OCI-LY3 (cell line): Measurements from ENCODE around the gene SCN8A.

ENCODE experiments used
- H2AFZ ChIP-seq: fragments of 200-600, 300-600 bp; shearing (Covaris generic); 2 replicates; pipeline ENCODE4 v1.6.0; 2014; ENCODE audit warnings: antibody characterized with exemption, low read depth, low read length
- H3K27ac ChIP-seq: fragments of 200-600, 300-600 bp; sonication (generic); 2 replicates; pipeline ENCODE4 v1.5.1; 2014; ENCODE audit warnings: mild to moderate bottlenecking, low read length, moderate library complexity, mixed read lengths
- H3K27me3 ChIP-seq: fragments of 200-600, 300-600 bp; sonication (generic); 2 replicates; pipeline ENCODE4 v1.6.1; 2014; ENCODE audit warnings: low read depth, low read length, mixed read lengths
- H3K36me3 ChIP-seq: fragments of 200-600, 300-600 bp; sonication (generic); replicated peaks from 2 replicates; pipeline ENCODE3; 2014; ENCODE audit warnings: low read depth, low read length, mixed read lengths
- H3K4me1 ChIP-seq: fragments of 300-600, 200-600 bp; sonication (generic); 2 replicates; pipeline ENCODE4 v1.6.1; 2014; ENCODE audit warnings: low read length, mixed read lengths
- H3K4me2 ChIP-seq: fragments of 200-600, 300-600 bp; sonication (generic); 2 replicates; pipeline ENCODE4 v1.6.1; 2014; ENCODE audit warnings: low read length, mixed read lengths
- H3K4me3 ChIP-seq: fragments of 300-600, 200-600 bp; sonication (generic); 2 replicates; pipeline ENCODE4 v1.5.1; 2014; ENCODE audit warnings: antibody characterized with exemption, mild to moderate bottlenecking, low read length, moderate library complexity
- H3K79me2 ChIP-seq: fragments of 300-600, 200-600 bp; shearing (Covaris generic); 2 replicates; pipeline ENCODE4 v1.6.1; 2014; ENCODE audit warnings: mild to moderate bottlenecking, low read length, mixed read lengths
- H3K9ac ChIP-seq: fragments of 300-600, 200-600 bp; shearing (Covaris generic); 2 replicates; pipeline ENCODE4 v1.6.0; 2014; ENCODE audit warnings: mild to moderate bottlenecking, low read length, moderate library complexity
- H3K9me3 ChIP-seq: fragments of 200-600, 300-600 bp; shearing (Covaris generic); 2 replicates; pipeline ENCODE4 v1.6.1; 2014; ENCODE audit warnings: low read length, mixed read lengths; ENCODE audit not compliant: insufficient read depth
- H4K20me1 ChIP-seq: fragments of 200-600, 300-600 bp; sonication (generic); 2 replicates; pipeline ENCODE4 v1.6.1; 2016; ENCODE audit warnings: low read length, mixed read lengths; ENCODE audit not compliant: insufficient read depth
- CTCF ChIP-seq: fragments of 200-600, 300-600 bp; sonication (generic); IDR thresholded peaks from 2 replicates; pipeline ENCODE4 v1.5.1; 2014; ENCODE audit warnings: antibody characterized with exemption, low read length, low read depth
- EZH2phosphoT487 ChIP-seq: fragments of 200-600 bp; shearing (Covaris generic); IDR thresholded peaks from 2 replicates; pipeline ENCODE4 v1.6.1; 2018; ENCODE audit warnings: antibody characterized with exemption, mixed run types, low read depth

SCN8A gene

DNA sequence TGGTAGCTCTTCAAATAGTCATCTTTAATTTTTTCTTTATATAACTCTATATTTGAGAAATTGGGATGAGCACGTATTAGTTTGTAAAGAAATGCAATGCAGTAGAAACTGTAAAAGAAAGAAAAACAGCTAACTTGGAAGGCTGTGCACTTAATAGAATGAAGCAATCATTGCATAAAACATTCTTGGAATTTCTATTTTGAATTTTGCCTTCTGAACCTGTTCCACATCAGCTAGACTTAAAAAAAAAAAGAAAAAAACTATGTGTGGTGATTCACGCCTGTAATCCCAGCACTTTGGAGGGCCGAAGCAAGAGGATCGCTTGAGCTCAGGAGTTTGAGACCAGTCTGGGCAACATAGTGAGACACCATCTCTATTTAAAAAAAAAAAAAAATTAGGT lies 29.4 kb downstream of the SCN8A start:
- Histone ChIP-seq H3K4me3 (no peak overlapping the region), H2AFZ (no peak overlapping the region), H3K79me2 (peaks cover 4% of the 10 kb centered on the region; the same call in 1 of the 2 replicates), H3K4me2 (no peak overlapping the region), H3K27me3 (no peaks in the 10 kb centered on the region), H3K4me1 (no peaks in the 10 kb centered on the region), H4K20me1 (no peaks in the 10 kb centered on the region), H3K36me3 (peaks cover 3% of the 10 kb centered on the region), H3K9ac (no peak overlapping the region), H3K9me3 (no peaks in the 10 kb centered on the region), H3K27ac (no peak overlapping the region)
- TF ChIP-seq CTCF (no peak), EZH2phosphoT487 (no peak)

GRCh38 chr12:51621156-51621922 lies 30.3 kb downstream of the SCN8A start:
- Histone ChIP-seq H3K4me1 (no peaks in the 10 kb centered on the region), H3K4me2 (no peak overlapping the region), H3K9ac (no peak overlapping the region), H3K27me3 (no peaks in the 10 kb centered on the region), H3K79me2 (peaks cover 4% of the 10 kb centered on the region; the same call in 1 of the 2 replicates), H4K20me1 (no peaks in the 10 kb centered on the region), H3K4me3 (no peak overlapping the region), H3K9me3 (no peaks in the 10 kb centered on the region), H2AFZ (no peak overlapping the region), H3K27ac (no peak overlapping the region), H3K36me3 (peaks cover 3% of the 10 kb centered on the region)
- TF ChIP-seq EZH2phosphoT487 (no peak), CTCF (no peak)

DNA sequence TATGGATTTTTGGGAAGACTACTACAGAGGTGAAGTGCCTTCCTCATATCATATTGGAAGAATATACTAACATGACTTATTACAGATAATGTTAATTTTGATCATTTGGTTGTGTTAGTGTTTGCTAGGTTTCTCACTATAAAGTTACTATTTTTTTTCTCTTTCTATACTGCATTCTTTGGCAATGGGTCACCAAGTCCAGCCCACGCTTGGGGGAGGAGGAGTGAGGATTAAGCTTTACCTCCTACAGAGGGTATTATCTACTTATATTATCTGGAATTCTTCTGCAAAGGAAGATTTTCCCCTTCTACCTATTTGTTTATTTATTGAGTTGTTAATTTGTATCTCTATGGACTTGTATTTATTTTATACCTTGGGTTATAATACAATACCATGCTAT lies 31.5 kb downstream of the SCN8A start:
- H2AFZ ChIP-seq = no peak overlapping the region
- H4K20me1 ChIP-seq = no peaks in the 10 kb centered on the region
- H3K9ac ChIP-seq = no peak overlapping the region
- no peaks in the 10 kb centered on the region for H3K27me3 ChIP-seq
- no peak overlapping the region for H3K4me2 ChIP-seq
- no peaks in the 10 kb centered on the region for H3K9me3 ChIP-seq
- no peaks in the 10 kb centered on the region for H3K4me1 ChIP-seq
- TF ChIP-seq EZH2phosphoT487 = no peak
- no peak for TF ChIP-seq CTCF
- no peak overlapping the region for H3K27ac ChIP-seq
- H3K79me2 ChIP-seq = peaks cover 4% of the 10 kb centered on the region; the same call in 1 of the 2 replicates
- H3K36me3 ChIP-seq = peaks cover 1% of the 10 kb centered on the region
- no peak overlapping the region for H3K4me3 ChIP-seq

GRCh38 chr12:51625370-51625769 lies 34.3 kb downstream of the SCN8A start:
- H3K27me3 ChIP-seq = no peaks in the 10 kb centered on the region
- H3K4me1 ChIP-seq = no peaks in the 10 kb centered on the region
- no peaks in the 10 kb centered on the region for H3K36me3 ChIP-seq
- no peak for TF ChIP-seq EZH2phosphoT487
- no peak for TF ChIP-seq CTCF
- no peaks in the 10 kb centered on the region; the same call in 1 of the 2 replicates for H4K20me1 ChIP-seq
- no peak overlapping the region for H2AFZ ChIP-seq
- peaks cover 4% of the 10 kb centered on the region; the same call in 1 of the 2 replicates for H3K79me2 ChIP-seq
- H3K9ac ChIP-seq = no peak overlapping the region
- H3K27ac ChIP-seq = no peak overlapping the region
- no peak overlapping the region for H3K4me2 ChIP-seq
- no peak overlapping the region for H3K4me3 ChIP-seq
- no peaks in the 10 kb centered on the region for H3K9me3 ChIP-seq
